Mesothelial cell of epicardium (in vitro differentiated cells): ENCODE data around the gene PLK1. TPM values are rescaled to one million over a fixed set of nuclear protein-coding genes. Genes with fewer than 3 reads are reported as not detected.

Experiments used
- DNase-seq, 2 experiments: peaks; one replicate each; pipeline ENCODE4 v3.0.0; 2021; ENCODE audit warnings: low spot score in 2 of 2; ENCODE audit not compliant: unreplicated experiment in 2 of 2
- H3K27ac Mint-ChIP-seq: 2 replicates; pipeline ENCODE4 v1.8.0; 2021; ENCODE audit warnings: mixed read lengths
- H3K27me3 Mint-ChIP-seq: 2 replicates; pipeline ENCODE4 v1.8.0; 2021; ENCODE audit warnings: low read depth, mixed read lengths
- H3K36me3 Mint-ChIP-seq: 2 replicates; pipeline ENCODE4 v1.8.0; 2021; ENCODE audit warnings: mixed read lengths
- H3K4me1 Mint-ChIP-seq: 2 replicates; pipeline ENCODE4 v1.8.0; 2021; ENCODE audit warnings: mixed read lengths
- H3K4me3 Mint-ChIP-seq: 2 replicates; pipeline ENCODE4 v1.8.0; 2021; ENCODE audit warnings: mild to moderate bottlenecking, moderate library complexity, mixed read lengths
- H3K9me3 Mint-ChIP-seq: 2 replicates; pipeline ENCODE4 v1.8.0; 2021; ENCODE audit warnings: mixed read lengths
- CTCF ChIP-seq: fragments of 200-600 bp; sonication (generic); IDR thresholded peaks from one replicate; pipeline ENCODE4 v1.5.0; 2021; ENCODE audit warnings: antibody characterized with exemption; ENCODE audit not compliant: unreplicated experiment
- total RNA-seq: library from RNA; stranded (reverse); gene quantifications from 3 replicates; pipeline ENCODE4 v1.2.1, GENCODE V29; 2021

PLK1 gene
- total RNA-seq, 1 donor from 2014 or later, result 23.8 TPM

GRCh38 chr16:23692190-23692837 lies 13.6 kb downstream of the PLK1 start:
- peaks cover 7% of the 10 kb centered on the region for H3K4me1 Mint-ChIP-seq
- no peak overlapping the region for H3K27ac Mint-ChIP-seq
- no peaks in the 10 kb centered on the region for H3K27me3 Mint-ChIP-seq
- no peaks in the 10 kb centered on the region for H3K9me3 Mint-ChIP-seq
- TF ChIP-seq CTCF, result no peak
- H3K4me3 Mint-ChIP-seq, result no peak overlapping the region
- peaks cover 19% of the 10 kb centered on the region for H3K36me3 Mint-ChIP-seq
- no peak for DNase-seq

GRCh38 chr16:23694265-23694643 lies 15.6 kb downstream of the PLK1 start:
- DNase-seq, result no peak
- Mint-ChIP-seq H3K9me3 (no peaks in the 10 kb centered on the region), H3K36me3 (peaks cover 7% of the 10 kb centered on the region), H3K27me3 (no peaks in the 10 kb centered on the region), H3K4me3 (peak overlapping the region; percentile 61), H3K4me1 (peaks cover 7% of the 10 kb centered on the region), H3K27ac (no peak overlapping the region)
- TF ChIP-seq CTCF, result no peak

- Mint-ChIP-seq H3K4me3 (peak overlapping the region; percentile 61), H3K9me3 (no peaks in the 10 kb centered on the region), H3K27ac (no peak overlapping the region), H3K36me3 (peaks cover 2% of the 10 kb centered on the region), H3K27me3 (no peaks in the 10 kb centered on the region), H3K4me1 (peaks cover 7% of the 10 kb centered on the region)
- no peak for DNase-seq
- TF ChIP-seq CTCF, result no peak
These were observed 16.1 kb downstream of the PLK1 start for GRCh38 chr16:23694644-23695373.

GRCh38 chr16:23695756-23696155 lies 17.1 kb downstream of the PLK1 start:
- Mint-ChIP-seq H3K4me1 (peaks cover 7% of the 10 kb centered on the region), H3K9me3 (no peaks in the 10 kb centered on the region), H3K4me3 (no peak overlapping the region), H3K27ac (no peak overlapping the region), H3K36me3 (no peaks in the 10 kb centered on the region), H3K27me3 (no peaks in the 10 kb centered on the region)
- no peak for DNase-seq
- no peak for TF ChIP-seq CTCF

- no peak overlapping the region for H3K27ac Mint-ChIP-seq
- peaks cover 7% of the 10 kb centered on the region for H3K4me1 Mint-ChIP-seq
- DNase-seq, result no peak
- H3K27me3 Mint-ChIP-seq, result peaks cover 3% of the 10 kb centered on the region
- TF ChIP-seq CTCF, result no peak
- H3K4me3 Mint-ChIP-seq, result no peak overlapping the region
- H3K9me3 Mint-ChIP-seq, result peaks cover 8% of the 10 kb centered on the region
- H3K36me3 Mint-ChIP-seq, result no peaks in the 10 kb centered on the region
These were observed 20.4 kb downstream of the PLK1 start for GRCh38 chr16:23699100-23699499.
